HepG2 (cell line): ENCODE measurements around the gene GPC2. TPM values are rescaled to one million over a fixed set of nuclear protein-coding genes. Genes with fewer than 3 reads are reported as not detected.
A peak's percentile ranks its signal among the peaks of the same experiment; 100 is the strongest.

Experiments used
- ATAC-seq: fragments of 200-7000 bp; cut with Tn5 transposase; 3 replicates; pipeline ENCODE4 v1.9.1; 2020; ENCODE audit warnings: mild to moderate bottlenecking, moderate library complexity
- BruUV-seq: library from RNA; stranded (reverse); fragments of 400-500 nt; replicated peaks from 2 replicates; lab custom pipeline; 2021; lab: Mats Ljungman, UMichigan
- CTCF ChIA-PET: fragments of 300-600 bp; formaldehyde crosslinking; extraction: SDS; loops from one replicate; lab custom pipeline; 2021; ENCODE audit warnings: low total read pairs, inconsistent platforms, low intra/inter-chr PET ratio; lab: Yijun Ruan, JAX
- POLR2A ChIA-PET: fragments of 350-600 bp; sonication (Branson Sonifier 250); formaldehyde crosslinking; loops from one replicate; lab custom pipeline; 2020; ENCODE audit warnings: antibody characterized with exemption, inconsistent platforms; lab: Yijun Ruan, JAX
- DNase-seq: peaks from one replicate; pipeline ENCODE4 v3.0.0-alpha.2; 2015; ENCODE audit warnings: low spot score
- FAIRE-seq: peaks from 3 replicates; lab custom pipeline; 2011; peaks lifted over from hg19 to GRCh38; lab: Jason Lieb, UNC
- H2AFZ ChIP-seq: one replicate; pipeline ENCODE4 v1.6.1; 2011; ENCODE audit warnings: low read length, inconsistent platforms
- H3K27ac ChIP-seq: fragments of 300-600 bp; 3 replicates; pipeline ENCODE4 v1.8.0; 2011; ENCODE audit warnings: mixed run types, mild to moderate bottlenecking, mixed read lengths, low read length, inconsistent platforms; ENCODE audit not compliant: insufficient read depth; ENCODE audit errors: extremely low read length
- H3K27me3 ChIP-seq, 2 experiments: fragments of 200-600 bp in 1 of 2; 2 replicates in 1 of 2; 3 replicates in 1 of 2; pipeline versions ENCODE4 v1.6.0 to v1.8.0; 2011; ENCODE audit warnings: low read length in 2 of 2, mild to moderate bottlenecking in 2 of 2, moderate library complexity in 2 of 2, inconsistent platforms in 1 of 2; ENCODE audit not compliant: insufficient read depth in 2 of 2, control insufficient read depth in 1 of 2
- H3K36me3 ChIP-seq, 2 experiments: fragments of 200-600 bp in 1 of 2; replicated peaks in 1 of 2; 2 replicates in 1 of 2; 3 replicates in 1 of 2; pipeline versions ENCODE4 v1.5.1 to v1.8.0; 2011; ENCODE audit warnings: low read length in 2 of 2, inconsistent platforms in 1 of 2; ENCODE audit not compliant: insufficient read depth in 2 of 2, control insufficient read depth in 1 of 2
- H3K4me1 ChIP-seq: 2 replicates; pipeline ENCODE4 v1.5.1; 2012; ENCODE audit warnings: low read length, inconsistent platforms; ENCODE audit not compliant: insufficient read depth
- H3K4me2 ChIP-seq: 2 replicates; pipeline ENCODE4 v1.6.0; 2011; ENCODE audit warnings: low read depth, low read length, inconsistent platforms
- H3K4me3 ChIP-seq, 3 experiments: fragments of 200-600 bp in 1 of 3; sonication (generic), shearing (Covaris generic) in 1 of 3; replicated peaks in 1 of 3; 2 replicates each; pipeline ENCODE4 v1.5.1; 2011 to 2016; ENCODE audit warnings: low read length in 3 of 3, inconsistent platforms in 2 of 3, low read depth in 2 of 3, mild to moderate bottlenecking in 2 of 3, control low read depth in 1 of 3, mixed read lengths in 1 of 3; ENCODE audit not compliant: insufficient read depth in 1 of 3
- H3K79me2 ChIP-seq: one replicate; pipeline ENCODE4 v1.6.1; 2011; ENCODE audit warnings: low read length, inconsistent platforms; ENCODE audit not compliant: insufficient read depth
- H3K9ac ChIP-seq: 2 replicates; pipeline ENCODE4 v1.6.0; 2011; ENCODE audit warnings: mild to moderate bottlenecking, low read depth, low read length, inconsistent platforms; ENCODE audit not compliant: insufficient read depth
- H3K9me3 ChIP-seq: 2 replicates; pipeline ENCODE4 v1.5.1; 2012; ENCODE audit warnings: mild to moderate bottlenecking, low read length
- H4K20me1 ChIP-seq: 2 replicates; pipeline ENCODE4 v1.6.0; 2011; ENCODE audit warnings: inconsistent platforms, mild to moderate bottlenecking, low read length, moderate library complexity; ENCODE audit not compliant: insufficient read depth
- ARNT2 ChIP-seq: sonication (generic); formaldehyde crosslinking; IDR thresholded peaks from 2 replicates; pipeline ENCODE4 v1.8.0; 2022; ENCODE audit warnings: mild to moderate bottlenecking, low read depth, missing genetic modification reagents, moderate library complexity
- ARNTL ChIP-seq: sonication (generic); formaldehyde crosslinking; IDR thresholded peaks from 2 replicates; pipeline ENCODE4 v1.4.0; 2020; ENCODE audit warnings: mild to moderate bottlenecking, missing genetic modification reagents
- ATF4 ChIP-seq, 2 experiments: fragments of 450-650 bp in 1 of 2; sonication (generic) in 1 of 2; formaldehyde crosslinking; IDR thresholded peaks; 2 replicates each; pipeline versions ENCODE4 v1.5.0 to v1.8.0; 2020 to 2022; ENCODE audit warnings: mild to moderate bottlenecking in 1 of 2, missing genetic modification reagents in 1 of 2
- KAT7 ChIP-seq: IDR thresholded peaks from 2 replicates; pipeline ENCODE4 v1.6.1; 2018; ENCODE audit warnings: borderline replicate concordance, missing compliant biosample characterization
- KLF16 ChIP-seq, 2 experiments: sonication (generic) in 1 of 2; formaldehyde crosslinking in 1 of 2; IDR thresholded peaks; 2 replicates each; pipeline versions ENCODE4 v1.6.1 to v1.8.0; 2016 to 2023; ENCODE audit warnings: missing genetic modification reagents in 2 of 2, missing compliant biosample characterization in 1 of 2
- MAX ChIP-seq: IDR thresholded peaks from 2 replicates; pipeline ENCODE4 v1.6.1; 2012; ENCODE audit warnings: inconsistent platforms
- NFIC ChIP-seq: IDR thresholded peaks from 2 replicates; pipeline ENCODE4 v1.6.1; 2012; ENCODE audit warnings: mild to moderate bottlenecking, low read length, inconsistent platforms
- NRL ChIP-seq: sonication (generic); formaldehyde crosslinking; IDR thresholded peaks from 2 replicates; pipeline ENCODE4 v1.5.0; 2020; ENCODE audit warnings: missing genetic modification reagents, mild to moderate bottlenecking, moderate library complexity, borderline replicate concordance
- SCMH1 ChIP-seq: sonication (generic); formaldehyde crosslinking; IDR thresholded peaks from 2 replicates; pipeline ENCODE4 v1.9.0; 2021; ENCODE audit warnings: missing genetic modification reagents, mild to moderate bottlenecking, borderline replicate concordance
- TAF1 ChIP-seq: sonication (generic); formaldehyde crosslinking; IDR thresholded peaks from 2 replicates; pipeline ENCODE4 v1.4.0; 2020; ENCODE audit warnings: missing genetic modification reagents
- TBX2 ChIP-seq: sonication (generic); formaldehyde crosslinking; IDR thresholded peaks from 2 replicates; pipeline ENCODE4 v1.5.0; 2020; ENCODE audit warnings: missing genetic modification reagents, mild to moderate bottlenecking, borderline replicate concordance
- TFDP2 ChIP-seq: sonication (generic); formaldehyde crosslinking; IDR thresholded peaks from 2 replicates; pipeline ENCODE4 v1.4.0; 2020; ENCODE audit warnings: missing genetic modification reagents
- ZBTB2 ChIP-seq: sonication (generic); formaldehyde crosslinking; IDR thresholded peaks from 2 replicates; pipeline ENCODE4 v1.8.0; 2022; ENCODE audit warnings: low read depth, missing genetic modification reagents
- ZFP62 ChIP-seq: sonication (generic); formaldehyde crosslinking; IDR thresholded peaks from 2 replicates; pipeline ENCODE4 v1.4.0; 2020; ENCODE audit warnings: missing genetic modification reagents
- ZKSCAN1 ChIP-seq: fragments of 150-350 bp; IDR thresholded peaks from 2 replicates; pipeline ENCODE4 v1.6.1; 2014; ENCODE audit warnings: low read length
- ZSCAN29 ChIP-seq: sonication (generic); formaldehyde crosslinking; conservative IDR thresholded peaks from 2 replicates; pipeline ENCODE4 v1.4.0; 2020; ENCODE audit warnings: mild to moderate bottlenecking, missing genetic modification reagents
- WGBS: methylation state at CpG from one replicate; pipeline ENCODE4 v1.1.6; 2017; ENCODE audit warnings: low lambda C conversion rate; 5-methylcytosine and 5-hydroxymethylcytosine counted together
- in situ Hi-C: cut with HindIII; loops from 2 replicates; pipeline ENCODE4 v1.10.0; 2017; ENCODE audit warnings: low pct_unique_long_range_greater_than_20kb; ENCODE audit not compliant: extremely low pct_ligation_motif_present
- intact Hi-C: fragments of 100-400 bp; cut with micrococcal nuclease; formaldehyde crosslinking; loops from one replicate; pipeline ENCODE4 v1.10.0; 2022; ENCODE audit not compliant: unreplicated experiment
- polyA plus RNA-seq, 8 experiments: library from polyadenylated mRNA; depleted of rRNA in 3 of 8; stranded (reverse) in 7 of 8; unstranded in 1 of 8; fragments of >200 nt; fragmentation: Illumina TruSeq in 4 of 8; extraction: Trizol in 4 of 8; gene quantifications; 2 replicates each; pipeline versions ENCODE4 v1.2.1 to v1.2.3, GENCODE V29; 2011 to 2016; ENCODE audit warnings: low read depth in 4 of 8, missing spikeins in 1 of 8, mixed read lengths in 1 of 8; ENCODE audit not compliant: insufficient read depth in 1 of 8
- total RNA-seq, 5 experiments: library from RNA; depleted of rRNA; stranded (reverse); fragments of >200 nt; fragmentation: Illumina TruSeq; extraction: Trizol; gene quantifications; 2 replicates each; pipeline ENCODE4 v1.2.3, GENCODE V29; 2016; ENCODE audit warnings: low read depth in 1 of 5
- TF ChIP-seq, protein P1 (sequence below): sonication (generic); formaldehyde crosslinking; IDR thresholded peaks from 2 replicates; pipeline ENCODE4 v1.5.1; 2020; ENCODE audit warnings: mild to moderate bottlenecking, moderate library complexity, missing genetic modification reagents

GPC2 gene
- total and polyA plus RNA-seq, 2 of the 13 experiments (the other 11 are each of a cell fraction or from before 2014, with no cell fraction given): 0.64 to 0.78 TPM

GRCh38 chr7:100122568-100122967 lies 54.6 kb downstream of the GPC2 start (continued):
- TF ChIP-seq, protein P1, sequence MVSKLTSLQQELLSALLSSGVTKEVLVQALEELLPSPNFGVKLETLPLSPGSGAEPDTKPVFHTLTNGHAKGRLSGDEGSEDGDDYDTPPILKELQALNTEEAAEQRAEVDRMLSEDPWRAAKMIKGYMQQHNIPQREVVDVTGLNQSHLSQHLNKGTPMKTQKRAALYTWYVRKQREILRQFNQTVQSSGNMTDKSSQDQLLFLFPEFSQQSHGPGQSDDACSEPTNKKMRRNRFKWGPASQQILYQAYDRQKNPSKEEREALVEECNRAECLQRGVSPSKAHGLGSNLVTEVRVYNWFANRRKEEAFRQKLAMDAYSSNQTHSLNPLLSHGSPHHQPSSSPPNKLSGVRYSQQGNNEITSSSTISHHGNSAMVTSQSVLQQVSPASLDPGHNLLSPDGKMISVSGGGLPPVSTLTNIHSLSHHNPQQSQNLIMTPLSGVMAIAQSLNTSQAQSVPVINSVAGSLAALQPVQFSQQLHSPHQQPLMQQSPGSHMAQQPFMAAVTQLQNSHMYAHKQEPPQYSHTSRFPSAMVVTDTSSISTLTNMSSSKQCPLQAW: 0 out of 2 replicates have a peak, but pooled peaks have one; percentile 4
- TF ChIP-seq NFIC: 0 out of 2 replicates have a peak, but pooled peaks have one; percentile 2
- no peak for TF ChIP-seq SCMH1 (CRISPR knock-in tag)

DNA sequence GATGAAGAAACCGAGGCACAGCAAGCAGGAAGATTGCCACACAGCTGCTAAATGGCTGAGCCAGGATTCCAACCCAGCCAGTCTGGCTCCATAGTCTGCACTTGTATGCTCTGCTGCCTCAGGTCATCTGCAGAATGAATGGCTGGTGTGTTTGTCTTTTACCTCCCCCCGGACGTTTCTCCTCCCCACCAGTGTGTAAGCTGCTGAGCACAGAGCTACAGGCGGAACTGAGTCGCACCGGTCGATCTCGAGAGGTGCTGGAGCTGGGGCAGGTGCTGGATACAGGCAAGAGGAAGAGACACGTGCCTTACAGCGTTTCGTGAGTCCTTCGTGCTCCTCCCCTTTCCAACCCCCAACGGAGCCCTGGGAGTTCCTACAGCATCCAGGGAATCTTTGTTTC lies 55.1 kb downstream of the GPC2 start:
- H4K20me1 ChIP-seq: no peaks in the 10 kb centered on the region
- no peak overlapping the region for H2AFZ ChIP-seq
- peak overlapping the region; percentile 66 for H3K4me2 ChIP-seq
- under 1% methylated on average over 13 of the region's 13 CpGs for WGBS
- DNase-seq: peak; percentile 90
- no peaks in the 10 kb centered on the region for H3K9me3 ChIP-seq
- no peaks in the 10 kb centered on the region for H3K36me3 ChIP-seq
- ATAC-seq: peak; percentile 62
- peak overlapping the region in 1 of 3 experiments; percentile 38; a peak in 2 of 6 replicates for H3K4me3 ChIP-seq
- ChIA-PET CTCF (interaction anchor here (1.2 kb wide), 1 partner anchor 11 kb away, joined by 3 read pairs; no protein-coding TSS in a partner anchor), POLR2A (interaction anchor here (2.2 to 2.3 kb wide), 2 partner anchors 21 to 27 kb away, joined by 6 to 24 read pairs; partner anchors contain the start of genes AP4M1, LAMTOR4 and MCM7)
- FAIRE-seq: peak; percentile 96
- intact Hi-C loops (no loop called here), in situ Hi-C loops (no loop called here)
- peak overlapping the region; percentile 66 for H3K27ac ChIP-seq
- H3K9ac ChIP-seq: 0 out of 2 replicates have a peak overlapping the region, but pooled peaks have one; percentile 28
- peaks cover 13% of the 10 kb centered on the region for H3K79me2 ChIP-seq
- H3K27me3 ChIP-seq: no peaks in the 10 kb centered on the region; a peak in 1 of 5 replicates
- no TSS peak for BruUV-seq
- peaks cover 59% of the 10 kb centered on the region for H3K4me1 ChIP-seq
- TF ChIP-seq KLF16 (CRISPR knock-in tag; IDR thresholded peaks at IDR 0.05) (peak in 1 of 2 experiments; percentile 69; a peak in 1 of 4 replicates), KAT7 (no peak), NRL (CRISPR knock-in tag) (no peak), TAF1 (CRISPR knock-in tag) (peak; percentile 39; the same call in 1 of the 2 replicates), ZBTB2 (0 out of 2 replicates have a peak, but pooled peaks have one; percentile 35), MAX (peak; percentile 92), ARNT2 (CRISPR knock-in tag) (peak; percentile 54; the same call in 1 of the 2 replicates), TFDP2 (CRISPR knock-in tag) (peak; percentile 37; the same call in 1 of the 2 replicates), ZSCAN29 (CRISPR knock-in tag) (0 out of 2 replicates have a peak, but pooled peaks have one; percentile 62), ATF4 (CRISPR knock-in tag; IDR thresholded peaks at IDR 0.05) (no peak), TBX2 (peak; percentile 60), ZFP62 (CRISPR knock-in tag) (no peak), ZKSCAN1 (no peak), ARNTL (CRISPR knock-in tag) (peak; percentile 86)
